ENCODE results near the gene NAMPT.

DNA sequence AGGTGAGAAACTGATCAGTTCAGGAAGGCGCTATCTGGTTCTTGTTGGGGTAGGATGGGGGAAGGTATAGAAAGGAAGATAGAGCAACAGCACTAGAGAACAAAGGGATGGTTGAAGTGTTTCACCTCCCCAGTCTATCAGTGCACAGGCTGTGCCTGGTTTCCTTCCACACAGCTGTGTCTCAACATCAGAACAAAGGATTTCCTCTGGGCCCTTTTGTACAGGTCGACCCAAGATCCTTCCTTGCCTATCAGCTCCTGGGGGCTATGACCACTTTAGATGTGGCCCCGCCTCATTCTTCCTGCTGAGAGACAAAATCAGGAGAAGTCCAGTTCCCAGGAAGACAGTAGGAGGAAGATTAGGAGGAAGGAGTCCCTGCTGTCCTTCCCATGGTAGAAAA, 65.6 kb downstream of the NAMPT start:
- TF ChIP-seq, protein P1, sequence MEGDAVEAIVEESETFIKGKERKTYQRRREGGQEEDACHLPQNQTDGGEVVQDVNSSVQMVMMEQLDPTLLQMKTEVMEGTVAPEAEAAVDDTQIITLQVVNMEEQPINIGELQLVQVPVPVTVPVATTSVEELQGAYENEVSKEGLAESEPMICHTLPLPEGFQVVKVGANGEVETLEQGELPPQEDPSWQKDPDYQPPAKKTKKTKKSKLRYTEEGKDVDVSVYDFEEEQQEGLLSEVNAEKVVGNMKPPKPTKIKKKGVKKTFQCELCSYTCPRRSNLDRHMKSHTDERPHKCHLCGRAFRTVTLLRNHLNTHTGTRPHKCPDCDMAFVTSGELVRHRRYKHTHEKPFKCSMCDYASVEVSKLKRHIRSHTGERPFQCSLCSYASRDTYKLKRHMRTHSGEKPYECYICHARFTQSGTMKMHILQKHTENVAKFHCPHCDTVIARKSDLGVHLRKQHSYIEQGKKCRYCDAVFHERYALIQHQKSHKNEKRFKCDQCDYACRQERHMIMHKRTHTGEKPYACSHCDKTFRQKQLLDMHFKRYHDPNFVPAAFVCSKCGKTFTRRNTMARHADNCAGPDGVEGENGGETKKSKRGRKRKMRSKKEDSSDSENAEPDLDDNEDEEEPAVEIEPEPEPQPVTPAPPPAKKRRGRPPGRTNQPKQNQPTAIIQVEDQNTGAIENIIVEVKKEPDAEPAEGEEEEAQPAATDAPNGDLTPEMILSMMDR (IDR thresholded peaks at IDR 0.05; ENCODE audit: low read length): no peak
- TF ChIP-seq EZH2 (IDR thresholded peaks at IDR 0.05; ENCODE audit: borderline replicate concordance, low read length): no peak
